GM19023 (cell line): Measurements from ENCODE around the gene CCDC188.

ENCODE experiments used
- ATAC-seq: cut with Tn5 transposase; IDR thresholded peaks from one replicate; pipeline ENCODE4 v1.9.1; 2021; ENCODE audit warnings: mild to moderate bottlenecking, moderate library complexity; ENCODE audit not compliant: unreplicated experiment

Gene CCDC188

GRCh38 chr22:20108757-20109230, 42.1 kb downstream of the CCDC188 start:
- ATAC-seq = no peak

GRCh38 chr22:20107951-20108756, 42.7 kb downstream of the CCDC188 start:
- no peak for ATAC-seq

GRCh38 chr22:20107471-20107901, 43.4 kb downstream of the CCDC188 start:
- ATAC-seq = no peak

GRCh38 chr22:20106849-20107237, 44.0 kb downstream of the CCDC188 start:
- ATAC-seq = no peak

GRCh38 chr22:20106205-20106848, 44.5 kb downstream of the CCDC188 start:
- no peak for ATAC-seq

- no peak for ATAC-seq
Observed at GRCh38 chr22:20105456-20106204, 45.2 kb downstream of the CCDC188 start.

GRCh38 chr22:20102203-20102780, 48.6 kb downstream of the CCDC188 start:
- ATAC-seq = no peak

- ATAC-seq = no peak
Observed at GRCh38 chr22:20101638-20102037, 49.2 kb downstream of the CCDC188 start.

GRCh38 chr22:20099099-20099711, 51.6 kb downstream of the CCDC188 start:
- ATAC-seq = no peak
